Neural cell (in vitro differentiated cells): ENCODE data around the gene GSK3A. TPM values are rescaled to one million over a fixed set of nuclear protein-coding genes. Genes with fewer than 3 reads are reported as not detected.
"Not testable (repeated sequence)": the region's sequence is repeated elsewhere in the genome, so short reads cannot be mapped to it uniquely, and the experiment has no call there.

Experiments used
- H2AFZ ChIP-seq: fragments of 200-600, 300-800 bp; sonication (generic), shearing (Covaris generic); 2 replicates; pipeline ENCODE4 v1.6.0; 2014; ENCODE audit warnings: low read depth, mild to moderate bottlenecking, antibody characterized with exemption, low read length, moderate library complexity
- H3F3A ChIP-seq: fragments of 200-600 bp; shearing (Covaris generic); 2 replicates; pipeline ENCODE4 v1.6.1; 2016; ENCODE audit warnings: mild to moderate bottlenecking, moderate library complexity, mixed read lengths, antibody characterized with exemption, low read length; ENCODE audit not compliant: insufficient read depth, poor library complexity, severe bottlenecking
- H3K27ac ChIP-seq: fragments of 200-600, 300-800 bp; sonication (generic), shearing (Covaris generic); 2 replicates; pipeline ENCODE4 v1.5.1; 2014; ENCODE audit warnings: mild to moderate bottlenecking, low read length, moderate library complexity
- H3K27me3 ChIP-seq: fragments of 300-800, 200-600 bp; sonication (generic), shearing (Covaris generic); 2 replicates; pipeline ENCODE4 v1.6.0; 2014; ENCODE audit warnings: mild to moderate bottlenecking, low read depth, low read length, moderate library complexity; ENCODE audit not compliant: insufficient read depth
- H3K36me3 ChIP-seq: fragments of 300-800, 200-600 bp; sonication (generic), shearing (Covaris generic); 2 replicates; pipeline ENCODE4 v1.5.1; 2014; ENCODE audit warnings: mild to moderate bottlenecking, antibody characterized with exemption, low read length, moderate library complexity; ENCODE audit not compliant: insufficient read depth
- H3K4me2 ChIP-seq: fragments of 300-800, 200-600 bp; sonication (generic), shearing (Covaris generic); 2 replicates; pipeline ENCODE4 v1.6.0; 2014; ENCODE audit warnings: mild to moderate bottlenecking, low read length
- H3K4me3 ChIP-seq: fragments of 300-800, 200-600 bp; sonication (generic), shearing (Covaris generic); 2 replicates; pipeline ENCODE4 v1.5.1; 2014; ENCODE audit warnings: mild to moderate bottlenecking, low read length, moderate library complexity
- H3K79me2 ChIP-seq: fragments of 200-600 bp; shearing (Covaris generic); replicated peaks from 2 replicates; pipeline ENCODE4 v1.6.0; 2014; ENCODE audit warnings: mild to moderate bottlenecking, low read length, moderate library complexity; ENCODE audit not compliant: insufficient read depth
- H3K9ac ChIP-seq: fragments of 300-800, 200-600 bp; sonication (generic), shearing (Covaris generic); 2 replicates; pipeline ENCODE4 v1.6.1; 2016; ENCODE audit warnings: mild to moderate bottlenecking, low read length, mixed read lengths
- H3K9me2 ChIP-seq: fragments of 200-600 bp; shearing (Covaris generic); 2 replicates; pipeline ENCODE4 v1.6.1; 2016; ENCODE audit warnings: mild to moderate bottlenecking, low read length, mixed read lengths; ENCODE audit not compliant: insufficient read depth
- H3K9me3 ChIP-seq: fragments of 200-600, 300-800 bp; sonication (generic), shearing (Covaris generic); 2 replicates; pipeline ENCODE4 v1.6.1; 2016; ENCODE audit warnings: mild to moderate bottlenecking, mixed run types, low read length, moderate library complexity, mixed read lengths
- H4K20me1 ChIP-seq: fragments of 200-600 bp; shearing (Covaris generic); 2 replicates; pipeline ENCODE4 v1.6.1; 2016; ENCODE audit warnings: mild to moderate bottlenecking, mixed run types; ENCODE audit not compliant: insufficient read depth
- CTCF ChIP-seq: fragments of 450-650 bp; IDR thresholded peaks from 2 replicates; pipeline ENCODE4 v1.5.1; 2014; ENCODE audit warnings: antibody characterized with exemption, mild to moderate bottlenecking, moderate library complexity; ENCODE audit not compliant: poor library complexity, severe bottlenecking
- EP300 ChIP-seq: fragments of 450-650 bp; conservative IDR thresholded peaks from 2 replicates; pipeline ENCODE4 v1.6.1; 2014; ENCODE audit warnings: antibody characterized with exemption, mild to moderate bottlenecking, moderate library complexity; ENCODE audit not compliant: poor library complexity, severe bottlenecking
- EZH2 ChIP-seq: fragments of 200-600, 300-800 bp; shearing (Covaris generic), sonication (generic); IDR thresholded peaks from 2 replicates; pipeline ENCODE4 v1.6.1; 2014; ENCODE audit warnings: antibody characterized with exemption, low read length, borderline replicate concordance, mild to moderate bottlenecking; ENCODE audit not compliant: insufficient read depth, poor library complexity, severe bottlenecking
- MXI1 ChIP-seq: fragments of 450-650 bp; conservative IDR thresholded peaks from 2 replicates; pipeline ENCODE4 v1.6.1; 2014; ENCODE audit warnings: antibody characterized with exemption, mild to moderate bottlenecking; ENCODE audit not compliant: poor library complexity, severe bottlenecking
- POLR2AphosphoS5 ChIP-seq: IDR thresholded peaks from 2 replicates; pipeline ENCODE4 v1.6.1; 2012
- RAD21 ChIP-seq: fragments of 450-650 bp; conservative IDR thresholded peaks from 2 replicates; pipeline ENCODE4 v1.6.1; 2014; ENCODE audit warnings: antibody characterized with exemption, mild to moderate bottlenecking, moderate library complexity
- REST ChIP-seq: IDR thresholded peaks from 2 replicates; pipeline ENCODE4 v1.6.1; 2012; ENCODE audit warnings: borderline replicate concordance
- SMC3 ChIP-seq: fragments of 450-650 bp; conservative IDR thresholded peaks from 2 replicates; pipeline ENCODE4 v1.6.1; 2014; ENCODE audit warnings: antibody characterized with exemption, mild to moderate bottlenecking, moderate library complexity; ENCODE audit not compliant: poor library complexity
- TAF1 ChIP-seq: IDR thresholded peaks from 2 replicates; pipeline ENCODE4 v1.6.1; 2012; ENCODE audit warnings: low read depth
- polyA plus RNA-seq: library from polyadenylated mRNA; depleted of rRNA; stranded (reverse); fragments of >200 nt; gene quantifications from 2 replicates; pipeline ENCODE4 v1.2.3, GENCODE V29; 2014

GSK3A gene
- polyA plus RNA-seq, 1 donor from 2014 or later = 25.2 TPM

- Histone ChIP-seq H3F3A (no peaks in the 10 kb centered on the region), H3K27me3 (no peaks in the 10 kb centered on the region), H4K20me1 (no peaks in the 10 kb centered on the region), H3K4me2 (peak overlapping the region; percentile 83), H3K36me3 (no peaks in the 10 kb centered on the region), H3K4me3 (peak overlapping the region; percentile 73), H3K9me2 (no peaks in the 10 kb centered on the region), H3K9me3 (no peaks in the 10 kb centered on the region), H3K27ac (peak overlapping the region; percentile 97), H3K9ac (peak overlapping the region; percentile 83), H3K79me2 (peaks cover 25% of the 10 kb centered on the region), H2AFZ (peak overlapping the region; percentile 56)
- TF ChIP-seq TAF1 = no peak
These were observed 25.3 kb upstream of the GSK3A start for GRCh38 chr19:42267644-42268141.

- H3K9me2 ChIP-seq, H4K20me1 ChIP-seq, H3F3A ChIP-seq, H3K36me3 ChIP-seq, H3K4me2 ChIP-seq, H3K9me3 ChIP-seq, H3K27me3 ChIP-seq, H2AFZ ChIP-seq: not testable (repeated sequence)
- Histone ChIP-seq H3K4me3 (peak overlapping the region; percentile 73), H3K9ac (peak overlapping the region; percentile 83), H3K79me2 (peaks cover 25% of the 10 kb centered on the region), H3K27ac (peak overlapping the region; percentile 97)
These were observed 24.7 kb upstream of the GSK3A start for GRCh38 chr19:42266928-42267603.

DNA sequence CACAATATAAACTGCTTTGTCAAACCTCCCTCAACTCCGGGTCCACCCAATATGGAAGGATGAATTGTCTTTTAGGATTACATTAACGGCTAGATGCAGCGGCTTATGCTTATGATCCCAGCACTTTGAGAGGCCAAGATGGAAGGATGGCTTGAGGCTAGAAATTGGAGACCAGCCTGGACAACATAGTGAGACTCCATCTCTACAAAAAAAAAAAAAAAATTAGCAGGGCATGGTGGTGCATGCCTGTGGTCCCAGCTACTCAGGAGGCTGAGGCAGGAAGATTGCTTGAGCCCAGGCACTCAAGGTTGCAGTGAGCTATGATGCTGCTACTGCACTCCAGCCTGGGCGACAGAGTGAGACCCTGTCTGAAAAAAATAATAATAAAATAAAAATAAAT is 23.7 kb upstream of the GSK3A start:
- not testable (repeated sequence) for H3K9ac ChIP-seq, H3K9me2 ChIP-seq, H3F3A ChIP-seq, H3K27ac ChIP-seq, H3K36me3 ChIP-seq, H3K4me3 ChIP-seq, H3K4me2 ChIP-seq, H3K9me3 ChIP-seq, H3K27me3 ChIP-seq, H4K20me1 ChIP-seq, H2AFZ ChIP-seq
- H3K79me2 ChIP-seq = peaks cover 18% of the 10 kb centered on the region

DNA sequence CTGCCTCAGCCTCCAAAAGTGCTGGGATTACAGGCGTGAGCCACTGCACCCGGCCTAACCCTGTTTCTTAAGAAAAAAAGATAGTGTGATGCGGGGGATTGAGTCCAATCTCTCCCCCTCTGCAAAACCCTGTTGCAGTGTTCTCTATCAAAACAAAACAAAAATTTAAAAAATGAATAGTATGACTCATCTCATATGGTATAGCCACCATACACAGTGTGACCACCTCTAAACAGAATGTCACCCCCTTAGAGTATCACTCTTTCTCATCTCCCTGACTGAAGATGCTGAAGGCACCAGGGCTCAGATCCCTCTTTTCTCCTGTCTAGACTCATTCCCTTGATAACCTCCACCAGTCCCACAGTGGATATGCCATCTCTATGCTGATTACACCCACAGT is 19.4 kb upstream of the GSK3A start:
- Histone ChIP-seq H3K79me2 (no peaks in the 10 kb centered on the region), H3F3A (no peaks in the 10 kb centered on the region), H3K9me2 (no peaks in the 10 kb centered on the region), H3K4me3 (no peak overlapping the region), H3K4me2 (no peak overlapping the region), H3K27me3 (no peaks in the 10 kb centered on the region), H3K36me3 (no peaks in the 10 kb centered on the region), H3K9me3 (no peaks in the 10 kb centered on the region), H3K27ac (no peak overlapping the region), H4K20me1 (no peaks in the 10 kb centered on the region), H2AFZ (no peak overlapping the region), H3K9ac (no peak overlapping the region)
- TF ChIP-seq EZH2 (no peak), REST (no peak), POLR2AphosphoS5 (no peak), EP300 (no peak), TAF1 (no peak), CTCF (no peak), RAD21 (no peak), SMC3 (no peak), MXI1 (no peak)

GRCh38 chr19:42257842-42258241 is 15.4 kb upstream of the GSK3A start:
- not testable (repeated sequence) for H3K4me3 ChIP-seq, H4K20me1 ChIP-seq, H3K27ac ChIP-seq, H3K4me2 ChIP-seq, H3F3A ChIP-seq, H3K9ac ChIP-seq, H2AFZ ChIP-seq, H3K79me2 ChIP-seq, H3K27me3 ChIP-seq, H3K36me3 ChIP-seq, H3K9me3 ChIP-seq, H3K9me2 ChIP-seq
